BJ (cell line): ENCODE results near the gene SNRPE. TPM values are rescaled to one million over a fixed set of nuclear protein-coding genes. Genes with fewer than 3 reads are reported as not detected.
"Not testable (repeated sequence)": the region's sequence is repeated elsewhere in the genome, so short reads cannot be mapped to it uniquely, and the experiment has no call there.

ENCODE experiments used
- CTCF ChIA-PET: fragments of 350-600 bp; formaldehyde crosslinking; extraction: SDS; loops from one replicate; lab custom pipeline; 2021; ENCODE audit warnings: antibody characterized with exemption, inconsistent platforms; lab: Yijun Ruan, JAX
- POLR2A ChIA-PET: fragments of 300-600 bp; sonication (Branson Sonifier 250); formaldehyde crosslinking; extraction: SDS; loops from one replicate; lab custom pipeline; 2021; ENCODE audit warnings: antibody characterized with exemption; lab: Charles Lee
- DNase-seq: peaks from one replicate; pipeline ENCODE4 v3.0.0-alpha.2; 2011; ENCODE audit warnings: low read depth
- H3K27me3 ChIP-seq: 2 replicates; pipeline ENCODE4 v1.6.0; 2011; ENCODE audit warnings: low read length; ENCODE audit not compliant: control insufficient read depth, insufficient read depth
- H3K36me3 ChIP-seq: 2 replicates; pipeline ENCODE4 v1.5.1; 2011; ENCODE audit warnings: low read length; ENCODE audit not compliant: control insufficient read depth, insufficient read depth
- H3K4me3 ChIP-seq: 2 replicates; pipeline ENCODE4 v1.5.1; 2011; ENCODE audit warnings: low read depth, mild to moderate bottlenecking, control low read depth, low read length
- polyA plus RNA-seq: library from polyadenylated mRNA; depleted of rRNA; stranded (reverse); fragments of >200 nt; gene quantifications from 2 replicates; pipeline ENCODE4 v1.2.3, GENCODE V29; 2011
- TF ChIP-seq, protein P1 (sequence below): IDR thresholded peaks from 2 replicates; pipeline ENCODE4 v1.5.1; 2011; ENCODE audit warnings: low read depth, mild to moderate bottlenecking, control low read depth, inconsistent platforms, low read length, moderate library complexity; ENCODE audit not compliant: insufficient read depth

Gene SNRPE
- polyA plus RNA-seq, 1 experiment, result 128 TPM

DNA sequence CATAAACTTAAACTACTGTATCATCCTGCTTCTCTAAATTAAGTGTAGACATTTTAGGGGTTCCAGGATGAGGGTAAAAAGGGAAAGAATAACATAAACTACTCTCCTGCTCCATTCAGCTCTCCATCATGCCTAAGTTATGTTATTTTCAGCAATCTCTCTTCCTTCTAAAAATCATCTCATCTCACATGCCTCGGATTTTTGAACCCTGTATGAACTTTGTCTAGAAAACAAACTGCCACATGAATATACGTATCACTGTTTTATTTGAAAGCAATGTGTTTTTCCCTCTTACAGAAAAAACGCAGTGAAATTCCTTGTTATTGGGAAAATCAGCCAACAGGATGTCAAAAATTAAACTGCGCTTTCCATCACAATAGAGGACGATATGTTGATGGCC lies 33.4 kb upstream of the SNRPE start:
- TF ChIP-seq, protein P1, sequence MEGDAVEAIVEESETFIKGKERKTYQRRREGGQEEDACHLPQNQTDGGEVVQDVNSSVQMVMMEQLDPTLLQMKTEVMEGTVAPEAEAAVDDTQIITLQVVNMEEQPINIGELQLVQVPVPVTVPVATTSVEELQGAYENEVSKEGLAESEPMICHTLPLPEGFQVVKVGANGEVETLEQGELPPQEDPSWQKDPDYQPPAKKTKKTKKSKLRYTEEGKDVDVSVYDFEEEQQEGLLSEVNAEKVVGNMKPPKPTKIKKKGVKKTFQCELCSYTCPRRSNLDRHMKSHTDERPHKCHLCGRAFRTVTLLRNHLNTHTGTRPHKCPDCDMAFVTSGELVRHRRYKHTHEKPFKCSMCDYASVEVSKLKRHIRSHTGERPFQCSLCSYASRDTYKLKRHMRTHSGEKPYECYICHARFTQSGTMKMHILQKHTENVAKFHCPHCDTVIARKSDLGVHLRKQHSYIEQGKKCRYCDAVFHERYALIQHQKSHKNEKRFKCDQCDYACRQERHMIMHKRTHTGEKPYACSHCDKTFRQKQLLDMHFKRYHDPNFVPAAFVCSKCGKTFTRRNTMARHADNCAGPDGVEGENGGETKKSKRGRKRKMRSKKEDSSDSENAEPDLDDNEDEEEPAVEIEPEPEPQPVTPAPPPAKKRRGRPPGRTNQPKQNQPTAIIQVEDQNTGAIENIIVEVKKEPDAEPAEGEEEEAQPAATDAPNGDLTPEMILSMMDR, result no peak
- ChIA-PET CTCF (interaction anchor here (1.2 kb wide), 1 partner anchor 10 kb away, joined by 3 read pairs; no protein-coding TSS in a partner anchor), POLR2A (no interaction called here)
- Histone ChIP-seq H3K27me3 (no peaks in the 10 kb centered on the region), H3K4me3 (no peak overlapping the region), H3K36me3 (peaks cover 8% of the 10 kb centered on the region)
- no peak for DNase-seq

DNA sequence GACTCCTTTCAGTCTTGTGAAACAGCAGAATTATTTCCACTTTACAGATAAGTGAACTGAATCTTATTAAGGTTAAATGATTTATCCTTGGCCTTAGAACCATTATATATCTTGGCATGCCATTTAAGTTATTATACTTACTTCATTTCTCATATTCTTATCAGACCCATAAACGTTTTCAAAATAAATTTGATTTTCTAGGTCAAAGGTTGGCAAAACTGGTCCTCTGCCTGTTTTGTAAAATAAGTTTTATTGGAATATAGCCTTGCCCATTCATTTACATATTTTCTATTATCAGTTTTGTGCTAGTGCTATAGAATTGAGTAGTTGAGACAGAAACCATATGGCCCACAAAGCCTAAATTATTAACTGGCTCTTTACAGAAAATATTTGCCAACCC lies 32.9 kb upstream of the SNRPE start:
- TF ChIP-seq, protein P1, result no peak
- Histone ChIP-seq H3K27me3 (no peaks in the 10 kb centered on the region), H3K4me3 (no peak overlapping the region), H3K36me3 (peaks cover 8% of the 10 kb centered on the region)
- POLR2A ChIA-PET, result no interaction called here
- CTCF ChIA-PET, result no interaction called here
- DNase-seq, result no peak

DNA sequence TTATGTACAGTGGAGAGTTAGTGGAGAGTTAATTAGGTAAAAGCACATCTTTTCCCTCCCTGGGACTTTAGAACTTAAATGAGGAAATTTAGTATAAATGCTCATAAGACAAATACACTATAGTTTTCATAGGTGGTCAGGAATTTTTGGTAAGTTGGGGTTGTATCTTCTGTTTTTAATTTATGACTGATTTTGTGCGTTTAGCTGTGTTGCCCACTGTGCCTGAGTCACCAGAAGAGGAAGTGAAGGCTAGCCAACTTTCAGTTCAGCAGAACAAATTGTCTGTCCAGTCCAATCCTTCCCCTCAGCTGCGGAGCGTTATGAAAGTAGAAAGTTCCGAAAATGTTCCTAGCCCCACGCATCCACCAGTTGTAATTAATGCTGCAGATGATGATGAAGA lies 32.2 kb upstream of the SNRPE start:
- H3K27me3 ChIP-seq, CTCF ChIA-PET: not testable (repeated sequence)

DNA sequence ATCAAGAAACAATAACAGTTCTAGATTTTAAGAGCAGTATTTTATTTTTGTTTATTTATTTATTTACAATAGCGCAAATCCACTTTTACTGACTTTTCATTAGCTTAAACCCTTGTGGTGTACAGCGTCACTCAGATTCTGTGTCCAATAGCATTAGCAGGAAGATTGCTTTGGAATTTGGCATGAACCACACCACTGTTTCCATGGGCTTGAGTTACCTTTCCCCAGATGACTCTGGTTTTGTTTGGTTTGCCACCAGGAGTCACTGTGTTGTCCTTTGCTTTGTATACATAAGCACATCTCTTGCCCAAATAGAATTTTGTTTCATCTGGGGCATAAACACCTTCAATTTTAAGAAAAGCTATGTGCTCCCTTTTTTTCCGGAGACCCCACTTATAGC lies 25.9 kb upstream of the SNRPE start:
- ChIA-PET POLR2A (interaction anchor here (0.6 kb wide), 1 partner anchor 22 kb away, joined by 3 read pairs; no protein-coding TSS in a partner anchor), CTCF (interaction anchor here (0.6 to 1.3 kb wide), 6 partner anchors 11 to 294 kb away, joined by 3 to 4 read pairs (median 3); no protein-coding TSS in a partner anchor)
- H3K36me3 ChIP-seq, result peaks cover 6% of the 10 kb centered on the region
- no peak for DNase-seq
- TF ChIP-seq, protein P1, result no peak
- H3K27me3 ChIP-seq, result no peaks in the 10 kb centered on the region
- no peak overlapping the region for H3K4me3 ChIP-seq

More for the DNA sequence above, 32.2 kb upstream of the SNRPE start:
- H3K4me3 ChIP-seq, H3K36me3 ChIP-seq, DNase-seq, POLR2A ChIA-PET: not testable (repeated sequence)

DNA sequence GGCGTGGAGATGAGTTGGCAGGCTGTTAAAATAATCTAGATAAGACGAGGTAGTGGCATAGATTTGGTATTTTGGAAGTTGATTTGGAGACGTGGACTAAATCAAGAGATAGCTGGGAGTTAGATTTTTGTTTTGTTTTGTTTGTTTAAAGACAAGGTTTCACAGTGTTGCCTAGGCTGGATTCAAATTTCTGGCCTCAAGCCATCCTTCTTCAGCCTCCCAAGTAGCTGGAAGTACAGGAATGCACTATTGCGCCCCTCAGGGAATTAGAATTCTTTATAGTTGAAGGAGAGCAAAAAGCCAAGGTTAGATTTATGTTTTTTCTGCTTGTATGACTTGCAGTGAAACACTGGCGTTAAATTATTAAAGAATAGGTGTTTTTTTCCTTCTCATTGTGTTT lies 22.3 kb upstream of the SNRPE start:
- ChIA-PET CTCF (interaction anchor here (1.8 kb wide), 1 partner anchor 12 kb away, joined by 4 read pairs; no protein-coding TSS in a partner anchor), POLR2A (no interaction called here)
- TF ChIP-seq, protein P1, result no peak
- Histone ChIP-seq H3K36me3 (peaks cover 5% of the 10 kb centered on the region), H3K27me3 (no peaks in the 10 kb centered on the region), H3K4me3 (no peak overlapping the region)
- no peak for DNase-seq
